RWPE1 (cell line): ENCODE measurements around the gene HTR1E.
"Not testable (repeated sequence)": the region's sequence is repeated elsewhere in the genome, so short reads cannot be mapped to it uniquely, and the experiment has no call there.

Experiments used
- CTCF ChIA-PET: fragments of 350-600 bp; sonication (Branson Sonifier 250); formaldehyde crosslinking; extraction: SDS; loops from one replicate; lab custom pipeline; 2021; lab: Yijun Ruan, JAX
- POLR2A ChIA-PET: fragments of 400-600 bp; formaldehyde crosslinking; extraction: SDS; loops from one replicate; lab custom pipeline; 2020; ENCODE audit warnings: antibody characterized with exemption; ENCODE audit not compliant: low non-redundant PET; lab: Yijun Ruan, JAX
- DNase-seq: peaks from one replicate; pipeline ENCODE4 v3.0.0; 2012; ENCODE audit warnings: low spot score
- H3K27ac ChIP-seq: fragments of 450-650 bp; 2 replicates; pipeline ENCODE4 v1.5.1; 2017
- CTCF ChIP-seq: fragments of 450-650 bp; conservative IDR thresholded peaks from 2 replicates; pipeline ENCODE4 v1.5.1; 2017; ENCODE audit warnings: low read depth, mild to moderate bottlenecking

HTR1E gene

GRCh38 chr6:86937219-86938079 is at the start of gene HTR1E:
Gene HTR1E, plus strand, starts transcription at chr6:86937528. Its CDS starts 77,807 bp downstream, at chr6:87015335.
- TF ChIP-seq CTCF = peak; percentile 41
- DNase-seq = peak; percentile 49
- H3K27ac ChIP-seq = no peak within 1 kb of the TSS
- ChIA-PET CTCF (interaction anchor here (0.5 to 1.5 kb wide), 5 partner anchors 27 to 376 kb away, joined by 3 to 6 read pairs (median 3); no protein-coding TSS in a partner anchor), POLR2A (no interaction called here)

- ChIA-PET CTCF (no interaction called here), POLR2A (no interaction called here)
- no peak for DNase-seq
- TF ChIP-seq CTCF = no peak
- no peak overlapping the region for H3K27ac ChIP-seq
Observed at GRCh38 chr6:86888301-86888700, 49.0 kb upstream of the HTR1E start.

- DNase-seq, H3K27ac ChIP-seq, POLR2A ChIA-PET, CTCF ChIA-PET: not testable (repeated sequence)
Observed at GRCh38 chr6:86897265-86897664, 40.1 kb upstream of the HTR1E start.

GRCh38 chr6:86913795-86914194 is 23.5 kb upstream of the HTR1E start:
- ChIA-PET CTCF (interaction anchor here (0.5 kb wide), 1 partner anchor 1626 kb away, joined by 3 read pairs; no protein-coding TSS in a partner anchor), POLR2A (no interaction called here)
- TF ChIP-seq CTCF = no peak

GRCh38 chr6:86916393-86916792 is 20.9 kb upstream of the HTR1E start:
- CTCF ChIA-PET = no interaction called here
- no peak for DNase-seq
- POLR2A ChIA-PET = no interaction called here
- H3K27ac ChIP-seq = no peak overlapping the region
- TF ChIP-seq CTCF = no peak

More at GRCh38 chr6:86913795-86914194, 23.5 kb upstream of the HTR1E start:
- H3K27ac ChIP-seq = no peak overlapping the region
- no peak for DNase-seq

GRCh38 chr6:86927138-86927537 is 10.2 kb upstream of the HTR1E start:
- POLR2A ChIA-PET, H3K27ac ChIP-seq, CTCF ChIA-PET, DNase-seq: not testable (repeated sequence)

- CTCF ChIA-PET, H3K27ac ChIP-seq, POLR2A ChIA-PET, DNase-seq: not testable (repeated sequence)
Observed at GRCh38 chr6:86927859-86928258, 9.5 kb upstream of the HTR1E start.

GRCh38 chr6:86934365-86934764 is 3.0 kb upstream of the HTR1E start:
- no peak overlapping the region for H3K27ac ChIP-seq
- CTCF ChIA-PET = no interaction called here
- no peak for TF ChIP-seq CTCF
- POLR2A ChIA-PET = no interaction called here
- no peak for DNase-seq
